Thyroid gland (tissue), 4 donors: Measurements from ENCODE around the gene HYAL2. TPM values are rescaled to one million over a fixed set of nuclear protein-coding genes. Genes with fewer than 3 reads are reported as not detected.
A peak's percentile ranks its signal among the peaks of the same experiment; 100 is the strongest.

ENCODE experiments used
- DNase-seq, 2 donors: peaks; one replicate each; pipeline ENCODE4 v3.0.0-alpha.2; 2019
- H3K27ac ChIP-seq, 3 donors: fragments of 200-600 bp; sonication (generic); 1 replicate in 2 of 3; 2 replicates in 1 of 3; pipeline ENCODE4 v1.5.1; 2016 to 2019; ENCODE audit warnings: mild to moderate bottlenecking in 1 of 3, moderate library complexity in 1 of 3
- H3K27me3 ChIP-seq: fragments of 200-600 bp; sonication (generic); one replicate; pipeline ENCODE4 v1.5.1; 2019
- H3K36me3 ChIP-seq, 2 donors: fragments of 200-600 bp; sonication (generic); one replicate each; pipeline ENCODE4 v1.5.1; 2016 to 2019
- H3K4me1 ChIP-seq, 2 donors: fragments of 200-600 bp; sonication (generic); one replicate each; pipeline ENCODE4 v1.5.1; 2017 to 2019
- H3K4me3 ChIP-seq, 3 donors: fragments of 200-600 bp; sonication (generic); replicated peaks in 1 of 3; 1 replicate in 2 of 3; 2 replicates in 1 of 3; pipeline ENCODE4 v1.5.1; 2016; ENCODE audit warnings: mild to moderate bottlenecking in 1 of 3
- H3K9me3 ChIP-seq: fragments of 200-600 bp; sonication (generic); one replicate; pipeline ENCODE4 v1.5.1; 2017
- CTCF ChIP-seq, 6 experiments: fragments of 200-600 bp in 3 of 6; fragments of 450-650 bp in 3 of 6; sonication (generic) in 3 of 6; IDR thresholded peaks; one replicate each; pipeline ENCODE4 v1.5.1; 2016 to 2019; ENCODE audit warnings: antibody characterized with exemption in 6 of 6, mild to moderate bottlenecking in 2 of 6, inconsistent platforms in 1 of 6, moderate library complexity in 1 of 6
- POLR2A ChIP-seq, 2 donors: fragments of 450-650 bp; IDR thresholded peaks; one replicate each; pipeline ENCODE4 v1.6.1; 2017; ENCODE audit warnings: antibody characterized with exemption in 2 of 2, mild to moderate bottlenecking in 2 of 2, moderate library complexity in 1 of 2
- WGBS, 2 donors: methylation state at CpG; one replicate each; pipeline ENCODE4 v1.1.5; 2017; 5-methylcytosine and 5-hydroxymethylcytosine counted together
- intact Hi-C: fragments of 100-400 bp; cut with DNase I; formaldehyde crosslinking; loops from one replicate; pipeline ENCODE4 v1.15.1; 2023
- total RNA-seq, 4 donors: library from RNA; depleted of rRNA; stranded (reverse); fragments of >200 nt; gene quantifications; one replicate each; pipeline ENCODE4 v1.2.3, GENCODE V29; 2016

Gene HYAL2
- total RNA-seq, 4 donors from 2014 or later = 133 to 206 (median 158) TPM

GRCh38 chr3:50325497-50326181, 3.1 kb upstream of the HYAL2 start:
- no peak for DNase-seq
- no peaks in the 10 kb centered on the region for H3K27me3 ChIP-seq
- peak overlapping the region in 1 of 3 donors; percentile 98 for H3K27ac ChIP-seq
- 81 to 87% methylated on average over 10 to 11 of the region's 11 CpGs for WGBS, 2 donors
- intact Hi-C loops = loop anchor here (5.0 kb wide), 1 partner anchor 33 kb away; the partner anchor contains the start of gene IFRD2
- no peak overlapping the region for H3K4me3 ChIP-seq
- H3K36me3 ChIP-seq = peaks cover 15 to 16% of the 10 kb centered on the region in 2 donors
- H3K4me1 ChIP-seq = peaks cover 20 to 33% of the 10 kb centered on the region in 2 donors
- no peaks in the 10 kb centered on the region for H3K9me3 ChIP-seq
- TF ChIP-seq POLR2A (IDR thresholded peaks at IDR 0.05) (no peak), CTCF (IDR thresholded peaks at IDR 0.05) (no peak)

GRCh38 chr3:50325113-50325480, 2.6 kb upstream of the HYAL2 start:
- no peak for DNase-seq
- H3K9me3 ChIP-seq = no peaks in the 10 kb centered on the region
- intact Hi-C loops = loop anchor here (5.0 kb wide), 1 partner anchor 33 kb away; the partner anchor contains the start of gene IFRD2
- H3K27me3 ChIP-seq = no peaks in the 10 kb centered on the region
- 81 to 86% methylated on average over 2 of the region's 2 CpGs for WGBS, 2 donors
- H3K36me3 ChIP-seq = peaks cover 10% of the 10 kb centered on the region in 2 donors
- H3K4me1 ChIP-seq = peaks cover 25 to 38% of the 10 kb centered on the region in 2 donors
- H3K27ac ChIP-seq = peak overlapping the region in 2 of 3 donors; percentile 32 to 98
- no peak overlapping the region for H3K4me3 ChIP-seq
- TF ChIP-seq CTCF (IDR thresholded peaks at IDR 0.05) (no peak), POLR2A (IDR thresholded peaks at IDR 0.05) (no peak)

GRCh38 chr3:50324351-50325112, 2.0 kb upstream of the HYAL2 start:
- no peak for TF ChIP-seq POLR2A (IDR thresholded peaks at IDR 0.05)
- peak; percentile 52 to 87 (median 83) for TF ChIP-seq CTCF (IDR thresholded peaks at IDR 0.05)
- no peaks in the 10 kb centered on the region for H3K27me3 ChIP-seq
- no peaks in the 10 kb centered on the region for H3K9me3 ChIP-seq
- intact Hi-C loops = loop anchor here (5.0 kb wide), 1 partner anchor 32 kb away; the partner anchor contains the start of gene IFRD2
- WGBS, 2 donors = 50 to 51% methylated on average over 2 to 4 of the region's 4 CpGs
- H3K4me1 ChIP-seq = peaks cover 30 to 44% of the 10 kb centered on the region in 2 donors
- H3K27ac ChIP-seq = peak overlapping the region; percentile 22 to 98 (median 32)
- DNase-seq = peak; percentile 68 to 70
- no peak overlapping the region for H3K4me3 ChIP-seq
- H3K36me3 ChIP-seq = peaks cover 4 to 5% of the 10 kb centered on the region in 2 donors

- H3K9me3 ChIP-seq = no peaks in the 10 kb centered on the region
- H3K4me3 ChIP-seq = no peak overlapping the region
- 79 to 81% methylated on average over 4 to 5 of the region's 5 CpGs for whole genome bisulfite sequencing, 2 donors
- peaks cover 4 to 5% of the 10 kb centered on the region in 2 donors for H3K36me3 ChIP-seq
- no peak for DNase-seq
- peaks cover 31 to 51% of the 10 kb centered on the region in 2 donors for H3K4me1 ChIP-seq
- TF ChIP-seq CTCF (IDR thresholded peaks at IDR 0.05) (no peak), POLR2A (IDR thresholded peaks at IDR 0.05) (no peak)
- H3K27ac ChIP-seq = peak overlapping the region; percentile 22 to 98 (median 96)
- no peaks in the 10 kb centered on the region for H3K27me3 ChIP-seq
- intact Hi-C loops = no loop called here
Measured at GRCh38 chr3:50323614-50324199, 1.2 kb upstream of the HYAL2 start.
